Loucy (cell line): ENCODE measurements around the gene MGAM2.

ENCODE experiments used
- H2AFZ ChIP-seq: fragments of 200-600 bp; sonication (generic); 2 replicates; pipeline ENCODE4 v1.6.0; 2016; ENCODE audit warnings: antibody characterized with exemption, mild to moderate bottlenecking, low read length, moderate library complexity
- H3F3A ChIP-seq: fragments of 200-600 bp; 2 replicates; pipeline ENCODE4 v1.6.0; 2016; ENCODE audit warnings: antibody characterized with exemption, low read depth, mild to moderate bottlenecking
- H3K27me3 ChIP-seq: fragments of 200-600 bp; sonication (generic); 2 replicates; pipeline ENCODE4 v1.6.1; 2014; ENCODE audit warnings: low read length, mild to moderate bottlenecking; ENCODE audit not compliant: insufficient read depth, poor library complexity, severe bottlenecking
- H3K36me3 ChIP-seq: fragments of 200-600 bp; sonication (generic); 2 replicates; pipeline ENCODE4 v1.6.1; 2016; ENCODE audit warnings: low read length; ENCODE audit not compliant: insufficient read depth
- H3K4me1 ChIP-seq: fragments of 200-600 bp; sonication (generic); 2 replicates; pipeline ENCODE4 v1.5.1; 2014; ENCODE audit warnings: low read length, mild to moderate bottlenecking; ENCODE audit not compliant: insufficient read depth, poor library complexity, severe bottlenecking
- H3K4me2 ChIP-seq: fragments of 200-600 bp; sonication (generic); 2 replicates; pipeline ENCODE4 v1.6.0; 2014; ENCODE audit warnings: antibody characterized with exemption, low read length, low read depth, mild to moderate bottlenecking; ENCODE audit not compliant: poor library complexity, severe bottlenecking
- H3K4me3 ChIP-seq: fragments of 200-600 bp; sonication (generic); 2 replicates; pipeline ENCODE4 v1.5.1; 2014; ENCODE audit warnings: low read length, mild to moderate bottlenecking, mixed read lengths; ENCODE audit not compliant: poor library complexity, severe bottlenecking
- H3K79me2 ChIP-seq: fragments of 200-600 bp; sonication (generic); 2 replicates; pipeline ENCODE4 v1.6.1; 2014; ENCODE audit warnings: low read length; ENCODE audit not compliant: insufficient read depth
- H3K9ac ChIP-seq: fragments of 200-600 bp; sonication (generic); 2 replicates; pipeline ENCODE4 v1.6.0; 2014; ENCODE audit warnings: mild to moderate bottlenecking, low read depth, low read length, moderate library complexity; ENCODE audit not compliant: poor library complexity, severe bottlenecking
- H3K9me2 ChIP-seq: fragments of 200-600 bp; sonication (generic); replicated peaks from 2 replicates; pipeline ENCODE4 v1.6.1; 2016; ENCODE audit warnings: low read depth, low read length, mixed read lengths
- H3K9me3 ChIP-seq: fragments of 200-600 bp; sonication (generic); 2 replicates; pipeline ENCODE4 v1.6.1; 2014; ENCODE audit warnings: mild to moderate bottlenecking, antibody characterized with exemption, low read length, low read depth; ENCODE audit not compliant: insufficient read depth
- H4K20me1 ChIP-seq: fragments of 200-600 bp; sonication (generic); 2 replicates; pipeline ENCODE4 v1.6.0; 2014; ENCODE audit warnings: antibody characterized with exemption, low read length, mild to moderate bottlenecking; ENCODE audit not compliant: insufficient read depth, poor library complexity, severe bottlenecking
- EZH2phosphoT487 ChIP-seq: fragments of 200-600 bp; IDR thresholded peaks from 2 replicates; pipeline ENCODE4 v1.6.1; 2018; ENCODE audit warnings: antibody characterized with exemption, mild to moderate bottlenecking, moderate library complexity, borderline replicate concordance
- TF ChIP-seq, protein P1 (sequence below): fragments of 200-600 bp; sonication (generic); conservative IDR thresholded peaks from 2 replicates; pipeline ENCODE4 v1.5.1; 2014; ENCODE audit warnings: mild to moderate bottlenecking, antibody characterized with exemption, low read length

MGAM2 gene

GRCh38 chr7:142181211-142181610 lies 69.7 kb downstream of the MGAM2 start:
- no peak overlapping the region for H3K4me3 ChIP-seq
- H3K4me2 ChIP-seq, result no peak overlapping the region
- H3K9me3 ChIP-seq, result no peaks in the 10 kb centered on the region
- no peak for TF ChIP-seq EZH2phosphoT487
- TF ChIP-seq, protein P1, sequence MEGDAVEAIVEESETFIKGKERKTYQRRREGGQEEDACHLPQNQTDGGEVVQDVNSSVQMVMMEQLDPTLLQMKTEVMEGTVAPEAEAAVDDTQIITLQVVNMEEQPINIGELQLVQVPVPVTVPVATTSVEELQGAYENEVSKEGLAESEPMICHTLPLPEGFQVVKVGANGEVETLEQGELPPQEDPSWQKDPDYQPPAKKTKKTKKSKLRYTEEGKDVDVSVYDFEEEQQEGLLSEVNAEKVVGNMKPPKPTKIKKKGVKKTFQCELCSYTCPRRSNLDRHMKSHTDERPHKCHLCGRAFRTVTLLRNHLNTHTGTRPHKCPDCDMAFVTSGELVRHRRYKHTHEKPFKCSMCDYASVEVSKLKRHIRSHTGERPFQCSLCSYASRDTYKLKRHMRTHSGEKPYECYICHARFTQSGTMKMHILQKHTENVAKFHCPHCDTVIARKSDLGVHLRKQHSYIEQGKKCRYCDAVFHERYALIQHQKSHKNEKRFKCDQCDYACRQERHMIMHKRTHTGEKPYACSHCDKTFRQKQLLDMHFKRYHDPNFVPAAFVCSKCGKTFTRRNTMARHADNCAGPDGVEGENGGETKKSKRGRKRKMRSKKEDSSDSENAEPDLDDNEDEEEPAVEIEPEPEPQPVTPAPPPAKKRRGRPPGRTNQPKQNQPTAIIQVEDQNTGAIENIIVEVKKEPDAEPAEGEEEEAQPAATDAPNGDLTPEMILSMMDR, result peak; percentile 36
- no peaks in the 10 kb centered on the region for H3K79me2 ChIP-seq
- H4K20me1 ChIP-seq, result no peaks in the 10 kb centered on the region
- no peaks in the 10 kb centered on the region for H3K36me3 ChIP-seq
- H3K9me2 ChIP-seq, result no peaks in the 10 kb centered on the region
- no peaks in the 10 kb centered on the region for H3K4me1 ChIP-seq
- H3K9ac ChIP-seq, result no peak overlapping the region
- H3F3A ChIP-seq, result no peaks in the 10 kb centered on the region
- no peaks in the 10 kb centered on the region for H3K27me3 ChIP-seq
- no peak overlapping the region for H2AFZ ChIP-seq

- TF ChIP-seq EZH2phosphoT487, result no peak
- TF ChIP-seq, protein P1, result no peak
- Histone ChIP-seq H3K27me3 (no peaks in the 10 kb centered on the region), H3K9ac (no peak overlapping the region), H3K9me3 (no peaks in the 10 kb centered on the region), H3K79me2 (no peaks in the 10 kb centered on the region), H2AFZ (no peak overlapping the region), H4K20me1 (no peaks in the 10 kb centered on the region), H3F3A (no peaks in the 10 kb centered on the region), H3K4me3 (no peak overlapping the region), H3K36me3 (no peaks in the 10 kb centered on the region), H3K4me2 (no peak overlapping the region), H3K9me2 (no peaks in the 10 kb centered on the region), H3K4me1 (no peaks in the 10 kb centered on the region)
Measured at GRCh38 chr7:142181966-142182365, 70.4 kb downstream of the MGAM2 start.

DNA sequence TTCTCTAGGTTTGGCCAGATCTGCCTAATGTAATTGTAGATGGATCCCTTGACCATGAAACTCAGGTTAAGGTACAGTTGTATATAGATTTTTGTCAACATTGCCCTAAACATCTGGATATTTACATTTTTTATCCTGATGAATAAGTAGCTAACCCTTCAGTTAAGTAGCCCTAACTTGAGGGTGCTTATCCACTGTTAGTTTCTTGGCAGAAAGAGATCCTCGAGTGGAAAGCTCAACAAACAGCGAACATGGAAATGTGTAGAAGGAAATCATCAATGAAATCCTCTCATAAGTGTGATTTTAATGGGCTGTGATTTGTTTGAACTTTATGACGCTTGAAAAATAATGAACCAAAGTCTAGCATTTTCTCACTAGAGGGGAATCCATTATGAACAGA lies 73.6 kb downstream of the MGAM2 start:
- H3K79me2 ChIP-seq, result no peaks in the 10 kb centered on the region
- peaks cover 10% of the 10 kb centered on the region for H3K4me1 ChIP-seq
- no peak overlapping the region for H3K4me3 ChIP-seq
- H3K36me3 ChIP-seq, result no peaks in the 10 kb centered on the region
- no peaks in the 10 kb centered on the region for H3K9me2 ChIP-seq
- H2AFZ ChIP-seq, result no peak overlapping the region
- TF ChIP-seq EZH2phosphoT487, result no peak
- H4K20me1 ChIP-seq, result no peaks in the 10 kb centered on the region
- no peak overlapping the region for H3K9ac ChIP-seq
- no peaks in the 10 kb centered on the region for H3K9me3 ChIP-seq
- no peaks in the 10 kb centered on the region for H3F3A ChIP-seq
- H3K4me2 ChIP-seq, result no peak overlapping the region
- H3K27me3 ChIP-seq, result no peaks in the 10 kb centered on the region

DNA sequence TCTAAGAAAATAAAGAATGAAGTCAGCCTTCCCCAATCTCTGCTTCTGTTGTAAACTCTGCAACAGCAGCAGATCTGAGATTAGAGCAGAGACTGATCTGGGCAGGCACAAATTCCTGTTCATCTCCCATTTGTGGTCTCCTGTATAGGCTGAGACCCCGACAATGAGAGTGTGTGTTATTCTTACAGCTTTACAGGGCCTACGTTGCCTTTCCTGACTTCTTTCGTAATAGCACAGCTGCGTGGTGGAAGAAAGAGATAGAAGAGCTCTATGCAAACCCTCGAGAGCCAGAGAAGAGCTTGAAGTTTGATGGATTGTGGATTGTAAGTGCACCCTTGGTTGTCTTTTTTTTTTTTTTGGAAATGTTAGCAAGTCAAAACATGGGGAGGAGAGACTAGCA lies 74.3 kb downstream of the MGAM2 start:
- no peaks in the 10 kb centered on the region for H3K79me2 ChIP-seq
- no peak overlapping the region for H2AFZ ChIP-seq
- H3K36me3 ChIP-seq, result no peaks in the 10 kb centered on the region
- no peak overlapping the region for H3K4me3 ChIP-seq
- no peak overlapping the region for H3K4me2 ChIP-seq
- no peaks in the 10 kb centered on the region for H3K9me3 ChIP-seq
- H3K9ac ChIP-seq, result no peak overlapping the region
- no peaks in the 10 kb centered on the region for H4K20me1 ChIP-seq
- peaks cover 10% of the 10 kb centered on the region for H3K4me1 ChIP-seq
- no peaks in the 10 kb centered on the region for H3F3A ChIP-seq
- no peaks in the 10 kb centered on the region for H3K9me2 ChIP-seq
- H3K27me3 ChIP-seq, result no peaks in the 10 kb centered on the region
- TF ChIP-seq, protein P1, result no peak
- no peak for TF ChIP-seq EZH2phosphoT487
